HG02973 (cell line): ENCODE measurements around the gene RBKS.
"Not testable (repeated sequence)": the region's sequence is repeated elsewhere in the genome, so short reads cannot be mapped to it uniquely, and the experiment has no call there.

Experiments
- ATAC-seq: cut with Tn5 transposase; IDR thresholded peaks from one replicate; pipeline ENCODE4 v1.9.1; 2021; ENCODE audit warnings: moderate library complexity; ENCODE audit not compliant: unreplicated experiment

RBKS gene

GRCh38 chr2:27771202-27771547 lies 119.0 kb downstream of the RBKS start:
- peak; percentile 15 for ATAC-seq

DNA sequence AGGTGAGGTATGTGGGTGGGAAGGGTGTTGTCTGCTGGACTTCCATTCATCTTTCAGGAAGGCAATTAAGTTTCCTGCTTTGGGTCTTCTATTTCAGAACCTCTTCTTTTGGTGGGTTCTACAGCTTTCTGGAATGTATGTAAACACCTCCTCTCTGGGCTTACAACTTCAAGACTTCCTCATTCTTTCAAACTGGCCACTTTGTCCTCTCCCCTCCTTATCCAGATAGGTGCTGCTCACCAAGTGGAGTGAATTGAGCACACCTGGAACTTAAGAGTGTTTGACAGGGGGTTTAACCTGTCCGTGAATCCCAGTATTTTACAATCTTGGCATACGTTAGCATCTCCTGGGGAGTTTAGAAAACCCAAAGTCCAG lies 123.9 kb downstream of the RBKS start:
- no peak for ATAC-seq

DNA sequence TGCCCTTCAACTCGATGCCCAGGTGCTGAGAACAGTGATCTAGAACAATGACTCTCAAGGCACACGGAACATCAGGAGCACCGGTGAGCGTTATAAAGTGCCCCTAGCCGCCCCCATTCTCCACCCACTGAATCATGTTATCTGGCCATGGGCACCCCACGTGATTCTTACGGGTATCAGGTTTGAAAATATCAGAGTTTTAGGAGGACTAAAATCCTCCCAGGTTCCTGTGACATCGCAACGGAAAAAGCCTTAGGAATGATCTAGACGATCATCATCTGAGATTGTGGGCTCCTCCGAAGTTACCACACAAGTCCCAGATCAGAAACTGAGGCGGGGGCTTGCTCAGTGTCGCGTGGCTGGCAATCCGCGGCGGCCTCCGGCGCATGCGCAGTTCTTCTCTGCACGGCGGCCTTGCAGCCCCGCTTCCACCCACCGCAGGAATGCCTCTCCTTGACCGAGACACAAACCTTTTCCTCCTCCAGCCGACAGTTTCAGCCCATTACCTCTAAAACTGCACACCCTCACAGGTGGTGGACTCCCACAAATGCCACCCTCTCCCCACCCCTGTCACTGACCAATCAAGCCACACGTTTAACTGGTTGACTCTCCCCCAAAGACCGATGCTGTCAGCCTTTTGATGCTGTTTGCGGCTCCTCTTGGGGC lies 124.4 kb downstream of the RBKS start:
- ATAC-seq = no peak

GRCh38 chr2:27764526-27764925 lies 125.7 kb downstream of the RBKS start:
- ATAC-seq = not testable (repeated sequence)

- ATAC-seq = no peak
Measured at GRCh38 chr2:27763907-27764267, 126.3 kb downstream of the RBKS start.

GRCh38 chr2:27762951-27763906 lies 127.0 kb downstream of the RBKS start:
- ATAC-seq = no peak

DNA sequence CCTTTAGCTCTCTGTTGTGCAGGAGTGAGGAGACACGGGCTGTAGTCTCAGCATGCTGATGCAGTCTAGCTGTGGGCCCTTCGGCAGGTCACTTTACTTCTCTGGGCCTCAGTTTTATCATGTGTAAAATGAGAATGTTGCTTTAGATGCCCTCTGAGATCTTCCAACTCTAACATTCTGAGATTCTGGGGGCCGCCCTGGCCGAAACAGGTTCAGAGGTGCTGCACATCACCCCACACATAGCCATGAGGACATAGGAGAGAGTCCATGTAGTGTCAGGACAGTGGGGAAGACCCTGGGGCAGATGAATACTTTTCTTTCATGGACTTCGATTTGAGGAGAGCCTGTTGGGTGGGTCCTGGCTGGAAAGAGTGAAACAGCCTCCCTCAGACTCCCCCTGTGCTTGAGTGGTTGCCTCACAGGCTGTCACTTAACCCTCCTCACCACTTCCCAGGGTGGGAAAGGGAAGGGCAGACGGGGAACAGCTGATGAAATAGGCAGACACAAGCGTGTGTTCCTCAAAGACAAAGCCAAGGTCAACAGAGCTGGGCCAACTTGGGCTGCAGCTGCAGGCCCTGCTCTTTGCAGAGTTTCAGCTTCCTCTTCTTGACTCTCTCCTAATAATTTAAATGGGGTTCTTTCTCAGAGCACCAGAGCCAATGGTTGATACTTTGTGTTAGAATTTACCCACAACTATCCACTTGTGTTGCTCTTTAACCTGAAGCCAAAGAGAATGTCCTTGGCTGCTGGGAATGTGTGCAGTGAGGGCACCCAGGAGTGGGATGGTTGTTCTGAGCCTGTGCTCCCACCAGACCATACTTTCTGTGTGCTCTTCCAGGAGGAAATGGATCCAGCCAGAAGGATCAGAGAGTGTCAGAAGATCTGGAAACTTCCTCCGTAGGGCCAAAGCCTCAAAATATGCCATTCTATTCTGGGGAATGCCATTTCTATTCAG lies 133.4 kb downstream of the RBKS start:
- no peak for ATAC-seq

DNA sequence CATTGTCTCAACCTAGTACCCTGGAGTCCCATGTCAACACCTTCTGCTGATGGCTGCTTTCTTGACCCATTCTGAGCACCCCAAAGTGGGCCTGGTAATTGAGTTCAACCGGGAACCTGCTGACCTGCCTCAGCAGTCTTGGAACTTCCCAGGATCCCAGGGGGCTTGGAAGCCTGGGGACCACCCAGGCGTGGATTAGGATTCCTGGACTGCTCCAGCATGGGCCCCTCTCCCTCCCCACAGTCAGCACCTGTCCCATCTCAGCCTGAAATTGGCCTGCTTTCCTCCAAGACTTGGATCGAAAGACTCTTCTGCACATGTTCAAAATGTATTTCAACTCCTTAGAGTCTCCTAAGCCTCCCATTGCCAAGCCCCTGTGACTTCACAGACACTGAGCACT lies 134.1 kb downstream of the RBKS start:
- ATAC-seq = no peak

DNA sequence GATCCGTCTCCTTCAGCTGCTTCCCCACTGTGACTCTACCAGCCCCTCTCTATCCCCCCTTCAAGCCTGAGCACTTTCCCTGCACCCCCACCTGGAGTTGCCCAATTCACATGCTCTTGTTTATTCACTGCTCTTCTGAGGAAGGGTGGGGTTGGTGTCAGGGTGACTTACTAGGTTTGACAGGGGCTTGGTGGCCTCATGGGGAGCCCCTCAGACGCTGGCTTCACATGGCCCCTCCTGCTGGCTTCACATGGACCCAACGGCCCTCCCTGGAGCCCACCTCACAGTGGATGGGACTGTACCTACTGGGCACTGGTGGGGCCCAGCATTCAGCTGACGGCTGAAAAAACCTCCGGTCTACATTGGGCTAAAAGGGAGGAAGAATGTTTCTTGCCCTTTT lies 135.4 kb downstream of the RBKS start:
- ATAC-seq = no peak

- ATAC-seq = no peak
Measured at GRCh38 chr2:27754138-27754588, 136.0 kb downstream of the RBKS start.

DNA sequence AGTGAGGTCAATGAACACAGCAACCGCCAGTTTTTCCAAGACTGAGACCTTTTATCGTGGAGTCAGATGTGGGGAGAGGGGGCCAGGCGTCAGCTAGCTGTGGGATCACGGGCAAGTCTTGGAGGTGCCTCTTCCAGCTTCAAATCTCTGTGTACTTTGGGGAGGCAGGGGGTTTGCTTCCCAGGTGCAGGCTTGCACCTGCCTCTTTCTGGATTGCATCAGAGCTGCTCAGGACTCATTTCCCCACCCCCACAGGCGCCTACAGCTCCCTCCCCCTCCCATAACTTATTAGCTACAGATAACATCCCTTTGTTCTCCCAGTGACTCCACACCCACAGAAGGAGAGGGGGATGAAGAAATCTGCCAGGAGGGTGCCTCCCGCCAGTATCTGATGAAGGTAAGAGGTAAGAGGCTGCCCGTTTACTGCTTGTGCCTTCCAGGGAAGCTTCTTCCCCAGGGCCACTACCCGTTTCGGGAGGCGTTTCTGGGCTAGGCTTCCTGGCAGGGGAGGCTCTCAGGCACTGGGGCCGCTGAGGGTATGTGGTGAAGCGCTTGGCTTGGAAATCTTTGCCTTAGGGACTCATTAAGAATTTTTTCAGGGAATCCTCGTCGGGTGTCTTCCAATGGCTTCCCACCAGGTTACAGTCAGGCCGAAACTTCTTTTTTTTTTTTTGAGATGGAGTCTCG lies 137.5 kb downstream of the RBKS start:
- no peak for ATAC-seq

DNA sequence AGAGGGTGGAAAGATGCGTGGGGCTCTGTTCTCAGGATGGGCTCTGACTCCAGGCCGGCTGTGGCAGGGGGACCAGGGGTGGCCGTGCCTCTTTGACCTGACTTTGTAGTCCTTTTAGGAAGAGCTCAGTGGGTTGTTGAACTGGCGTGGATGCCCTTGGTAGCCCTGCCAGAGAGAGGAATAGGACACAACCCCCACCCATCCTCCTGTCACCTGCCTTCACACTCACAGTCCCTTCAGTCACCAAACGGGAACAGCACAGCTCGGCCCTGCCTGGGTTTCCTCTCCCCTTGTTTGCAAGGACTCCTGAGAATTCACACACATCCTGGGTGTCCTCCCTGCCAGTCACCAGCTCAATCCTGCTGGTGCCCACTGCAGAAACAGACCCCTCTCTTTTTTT lies 138.8 kb downstream of the RBKS start:
- no peak for ATAC-seq

DNA sequence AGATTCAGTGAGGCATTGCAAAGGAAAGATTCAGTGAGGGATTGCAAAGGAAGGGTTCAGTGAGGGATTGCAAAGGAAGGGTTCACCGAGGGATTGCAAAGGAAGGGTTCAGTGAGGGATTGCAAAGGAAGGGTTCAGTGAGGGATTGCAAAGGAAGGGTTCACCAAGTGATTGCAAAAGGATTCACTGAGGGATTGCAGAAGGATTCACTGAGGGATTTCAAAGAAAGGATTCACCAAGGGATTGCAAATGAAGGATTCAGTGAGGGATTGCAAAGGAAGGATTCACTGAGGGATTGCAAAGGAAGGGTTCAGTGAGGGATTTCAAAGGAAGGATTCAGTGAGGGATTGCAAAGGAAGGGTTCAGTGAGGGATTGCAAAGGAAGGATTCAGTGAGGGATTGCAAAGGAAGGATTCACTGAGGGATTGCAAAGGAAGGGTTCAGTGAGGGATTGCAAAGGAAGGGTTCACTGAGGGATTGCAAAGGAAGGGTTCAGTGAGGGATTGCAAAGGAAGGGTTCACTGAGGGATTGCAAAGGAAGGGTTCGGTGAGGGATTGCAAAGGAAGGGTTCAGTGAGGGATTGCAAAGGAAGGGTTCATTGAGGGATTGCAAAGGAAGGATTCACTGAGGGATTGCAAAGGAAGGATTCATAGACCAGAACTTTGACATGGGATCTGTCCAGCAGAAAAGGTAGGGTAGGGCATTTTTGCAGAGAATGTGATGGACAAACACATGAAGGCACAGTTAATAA lies 141.2 kb downstream of the RBKS start:
- ATAC-seq = not testable (repeated sequence)

DNA sequence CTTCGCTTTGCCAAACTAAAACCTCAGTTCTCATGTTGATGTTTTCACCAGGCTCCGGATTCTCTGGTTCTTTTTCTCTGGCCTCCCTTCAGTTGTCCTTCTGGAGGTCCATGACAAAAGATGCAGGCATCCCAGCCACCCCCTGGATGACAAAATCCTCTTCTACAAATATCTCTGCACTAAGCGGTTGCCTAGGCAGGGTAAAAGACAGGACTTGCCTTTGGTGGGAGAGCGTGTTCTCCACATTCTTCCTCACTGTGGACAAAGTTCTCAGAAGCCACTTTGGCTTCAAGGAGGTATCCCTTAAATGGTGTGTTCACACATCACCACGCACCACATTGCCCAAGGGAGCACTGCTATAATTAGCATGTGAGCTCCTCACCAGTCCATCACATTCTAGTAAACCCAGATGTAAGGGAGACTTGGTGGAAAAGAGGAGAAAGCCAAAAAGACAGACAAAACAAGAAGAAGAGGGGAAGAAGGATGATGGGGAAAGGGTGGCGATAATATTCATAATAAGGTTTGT lies 142.3 kb downstream of the RBKS start:
- no peak for ATAC-seq

DNA sequence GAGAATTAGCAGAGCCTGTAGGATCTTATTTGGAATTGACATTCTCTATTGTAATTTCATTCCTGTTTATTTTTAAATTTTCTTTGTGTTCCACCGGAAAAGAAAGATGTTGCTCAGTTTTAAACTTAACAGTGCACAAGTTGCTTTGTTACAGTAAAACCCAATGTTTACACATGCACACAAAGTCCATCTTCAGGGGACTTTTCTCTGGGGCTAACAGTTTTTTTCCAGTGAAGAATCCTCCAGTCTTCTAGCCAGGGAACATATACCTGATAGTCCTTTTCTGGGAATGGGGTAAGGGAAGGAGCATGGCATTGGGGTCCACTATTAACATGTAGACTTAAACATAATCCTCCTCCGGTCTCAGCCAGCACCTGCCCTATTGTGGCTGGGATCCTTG lies 143.9 kb downstream of the RBKS start:
- no peak for ATAC-seq

- ATAC-seq = not testable (repeated sequence)
Measured at GRCh38 chr2:27745494-27745893, 144.7 kb downstream of the RBKS start.

DNA sequence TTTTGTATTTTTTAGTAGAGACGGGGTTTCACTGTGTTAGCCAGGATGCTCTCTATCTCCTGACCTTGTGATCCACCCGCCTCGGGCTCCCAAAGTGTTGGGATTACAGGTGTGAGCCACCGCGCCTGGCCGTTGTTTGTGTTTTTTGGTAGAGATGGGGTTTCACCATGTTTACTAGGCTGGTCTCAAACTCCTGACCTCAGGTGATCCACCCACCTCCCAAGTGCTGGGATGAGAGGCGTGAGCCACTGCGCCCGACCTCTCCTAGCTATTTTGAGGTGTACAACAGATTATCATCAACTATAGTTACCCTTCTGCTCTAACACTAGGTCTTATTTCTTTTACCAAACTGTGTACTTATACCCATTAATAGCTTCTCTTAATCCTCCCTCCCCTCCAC lies 147.6 kb downstream of the RBKS start:
- ATAC-seq = no peak

- no peak for ATAC-seq
Measured at GRCh38 chr2:27741673-27742072, 148.5 kb downstream of the RBKS start.

DNA sequence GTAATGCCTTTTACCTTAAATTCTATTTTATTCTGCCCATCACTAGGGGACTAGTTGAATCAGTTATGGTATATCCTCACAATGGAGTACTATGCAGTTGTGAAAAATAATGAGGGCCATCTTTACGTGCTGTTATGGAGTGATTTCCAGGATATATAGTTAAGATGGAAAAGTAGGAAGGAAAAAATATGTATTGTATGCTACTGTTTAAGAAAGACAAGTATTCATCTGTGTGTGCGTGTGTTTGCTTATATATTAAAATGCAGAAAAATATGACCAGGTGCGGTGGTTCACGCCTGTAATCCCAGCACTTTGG lies 151.2 kb downstream of the RBKS start:
- ATAC-seq = no peak
